K562 (cell line): ENCODE data around the gene DENND2C. TPM values are rescaled to one million over a fixed set of nuclear protein-coding genes. Genes with fewer than 3 reads are reported as not detected.

Experiments used
- ATAC-seq: fragments of 200-7000 bp; cut with Tn5 transposase; 3 replicates; pipeline ENCODE4 v1.9.1; 2020; ENCODE audit warnings: moderate library complexity
- BruUV-seq: library from RNA; stranded (reverse); fragments of 400-500 nt; replicated peaks from 2 replicates; lab custom pipeline; 2021; lab: Mats Ljungman, UMichigan
- CTCF ChIA-PET: fragments of 300-600 bp; formaldehyde crosslinking; extraction: SDS; loops from one replicate; lab custom pipeline; 2021; ENCODE audit warnings: low intra/inter-chr PET ratio; lab: Yijun Ruan, JAX
- POLR2A ChIA-PET: fragments of 300-600, 350-650 bp; sonication (Branson Sonifier 250); formaldehyde crosslinking; extraction: SDS; loops from one replicate; lab custom pipeline; 2021; ENCODE audit warnings: antibody characterized with exemption, inconsistent platforms; lab: Yijun Ruan, JAX
- DNase-seq, 4 experiments: peaks; one replicate each; pipeline versions ENCODE4 v3.0.0 to v3.0.0-alpha.2; 2011 to 2018; ENCODE audit warnings: low spot score in 3 of 4, mixed read lengths in 3 of 4; ENCODE audit errors: extremely low read depth in 1 of 4
- FAIRE-seq: peaks from 2 replicates; lab custom pipeline; 2011; peaks lifted over from hg19 to GRCh38; lab: Jason Lieb, UNC
- H2AFZ ChIP-seq: 2 replicates; pipeline ENCODE4 v1.6.0; 2011; ENCODE audit warnings: low read depth, low read length, control low read depth, inconsistent platforms
- H3K27ac ChIP-seq: fragments of 200-600 bp; 3 replicates; pipeline ENCODE4 v1.8.0; 2011; ENCODE audit warnings: low read depth, mild to moderate bottlenecking, control low read depth, inconsistent platforms, low read length, moderate library complexity, mixed read lengths; ENCODE audit errors: extremely low read depth
- H3K27me3 ChIP-seq, 2 experiments: fragments of 300-600 bp in 1 of 2; 2 replicates in 1 of 2; 3 replicates in 1 of 2; pipeline versions ENCODE4 v1.6.0 to v1.8.0; 2011; ENCODE audit warnings: inconsistent platforms in 2 of 2, low read length in 2 of 2, mild to moderate bottlenecking in 1 of 2, mixed read lengths in 1 of 2, moderate library complexity in 1 of 2; ENCODE audit not compliant: control insufficient read depth in 2 of 2, insufficient read depth in 2 of 2
- H3K36me3 ChIP-seq: fragments of 300-600 bp; 3 replicates; pipeline ENCODE4 v1.8.0; 2011; ENCODE audit warnings: mild to moderate bottlenecking, low read length, inconsistent platforms; ENCODE audit not compliant: control insufficient read depth, insufficient read depth
- H3K4me1 ChIP-seq, 2 experiments: fragments of 200-600 bp in 1 of 2; replicated peaks in 1 of 2; 2 replicates in 1 of 2; 3 replicates in 1 of 2; pipeline versions ENCODE4 v1.5.1 to v1.8.0; 2011; ENCODE audit warnings: inconsistent platforms in 2 of 2, low read length in 2 of 2, mild to moderate bottlenecking in 1 of 2, mixed read lengths in 1 of 2, moderate library complexity in 1 of 2; ENCODE audit not compliant: control insufficient read depth in 2 of 2, insufficient read depth in 2 of 2
- H3K4me2 ChIP-seq: 2 replicates; pipeline ENCODE4 v1.6.1; 2011; ENCODE audit warnings: low read length, control low read depth, inconsistent platforms, mixed read lengths; ENCODE audit not compliant: insufficient read depth
- H3K4me3 ChIP-seq: fragments of 200-600 bp; sonication (generic), shearing (Covaris generic); 2 replicates; pipeline ENCODE4 v1.5.1; 2016; ENCODE audit warnings: control low read depth, inconsistent platforms
- H3K79me2 ChIP-seq: fragments of 200-600 bp; 3 replicates; pipeline ENCODE4 v1.8.0; 2011; ENCODE audit warnings: low read length, inconsistent platforms; ENCODE audit not compliant: control insufficient read depth, insufficient read depth
- H3K9ac ChIP-seq, 2 experiments: 2 replicates each; pipeline versions ENCODE4 v1.6.0 to v1.6.1; 2011; ENCODE audit warnings: low read depth in 2 of 2, low read length in 2 of 2, control low read depth in 1 of 2, inconsistent platforms in 1 of 2, mild to moderate bottlenecking in 1 of 2, mixed read lengths in 1 of 2; ENCODE audit not compliant: insufficient read depth in 1 of 2
- H3K9me1 ChIP-seq: one replicate; pipeline ENCODE4 v1.6.0; 2011; ENCODE audit warnings: inconsistent platforms, mild to moderate bottlenecking, low read length, moderate library complexity; ENCODE audit not compliant: control insufficient read depth, insufficient read depth
- H3K9me3 ChIP-seq: replicated peaks from 2 replicates; pipeline ENCODE4 v1.5.1; 2011; ENCODE audit warnings: low read depth, low read length, inconsistent platforms; ENCODE audit not compliant: control insufficient read depth, insufficient read depth
- H4K20me1 ChIP-seq: replicated peaks from 2 replicates; pipeline ENCODE4 v1.6.1; 2011; ENCODE audit warnings: low read length, inconsistent platforms, mixed read lengths; ENCODE audit not compliant: control insufficient read depth, insufficient read depth
- AFF1 ChIP-seq, 2 experiments: fragments of 450-650 bp; IDR thresholded peaks; 2 replicates each; pipeline ENCODE4 v1.6.1; 2018; ENCODE audit warnings: mild to moderate bottlenecking in 2 of 2, low read depth in 1 of 2; ENCODE audit not compliant: partially characterized antibody in 2 of 2
- CBFB ChIP-seq: sonication (generic); formaldehyde crosslinking; IDR thresholded peaks from 2 replicates; pipeline ENCODE4 v1.4.0; 2020; ENCODE audit warnings: mild to moderate bottlenecking, missing genetic modification reagents
- PKNOX1 ChIP-seq: fragments of 450-650 bp; IDR thresholded peaks from 2 replicates; pipeline ENCODE4 v1.6.1; 2016
- WGBS: fragments of 100-300 bp; shearing (Covaris generic); methylation state at CpG from one replicate; pipeline ENCODE4 v1.1.6; 2016; ENCODE audit warnings: low coverage, mixed read lengths; ENCODE audit not compliant: insufficient coverage; ENCODE audit errors: missing lambda C conversion rate; 5-methylcytosine and 5-hydroxymethylcytosine counted together
- in situ Hi-C: fragments of 300-500 bp; cut with MboI; formaldehyde crosslinking; loops from 4 replicates; pipeline ENCODE4 v1.15.0; 2018; ENCODE audit warnings: inconsistent platforms, mixed read lengths
- intact Hi-C: fragments of 100-400 bp; cut with micrococcal nuclease; formaldehyde crosslinking; loops from 2 replicates; pipeline ENCODE4 v1.14.2; 2022
- polyA plus RNA-seq, 8 experiments: library from polyadenylated mRNA; depleted of rRNA in 4 of 8; stranded (reverse) in 5 of 8; unstranded in 3 of 8; fragments of >200 nt; fragmentation: Nextera tagmentation in 2 of 8; fragmentation: Illumina TruSeq in 1 of 8; extraction: Ambion mirVana in 2 of 8; extraction: Trizol in 1 of 8; gene quantifications; 2 replicates each; pipeline versions ENCODE4 v1.2.1 to v1.2.3, GENCODE V29; 2011 to 2014; ENCODE audit warnings: inconsistent platforms in 1 of 8, missing spikeins in 1 of 8
- total RNA-seq, 7 experiments: library from RNA; depleted of rRNA in 6 of 7; stranded (reverse); fragments of >200 nt in 6 of 7; fragmentation: Illumina TruSeq in 2 of 7; extraction: Trizol in 2 of 7; gene quantifications; 2 replicates each; pipeline versions ENCODE4 v1.2.1 to v1.2.3, GENCODE V29; 2011 to 2021; ENCODE audit warnings: low replicate concordance in 1 of 7

The DENND2C gene
- total and polyA plus RNA-seq, 9 of the 15 experiments (the other 6 are each of a cell fraction or from before 2014, with no cell fraction given): 0.03 to 0.25 (median 0.14) TPM

- no peak for TF ChIP-seq CBFB
Measured at GRCh38 chr1:114618606-114619005, 51.2 kb downstream of the DENND2C start (continued).

GRCh38 chr1:114610546-114611245 lies 59.2 kb downstream of the DENND2C start:
- in situ Hi-C loops: no loop called here
- no peaks in the 10 kb centered on the region for H4K20me1 ChIP-seq
- no peak overlapping the region for H3K27ac ChIP-seq
- no peak for TF ChIP-seq AFF1 (IDR thresholded peaks at IDR 0.05; ENCODE audit: low read depth in 1 of 2, partially characterized antibody in 2 of 2)
- peak; percentile 27; the same call in 1 of the 2 replicates for TF ChIP-seq PKNOX1
- no peaks in the 10 kb centered on the region for H3K9me1 ChIP-seq
- no peaks in the 10 kb centered on the region for H3K79me2 ChIP-seq
- no peak overlapping the region for H3K4me2 ChIP-seq
- no peak overlapping the region for H3K4me3 ChIP-seq
- no peaks in the 10 kb centered on the region for H3K36me3 ChIP-seq
- H3K9ac ChIP-seq: no peak overlapping the region
- H3K9me3 ChIP-seq: no peaks in the 10 kb centered on the region
- H2AFZ ChIP-seq: no peak overlapping the region
- peaks cover 13 to 19% of the 10 kb centered on the region in 2 experiments; a peak in 4 of 5 replicates for H3K27me3 ChIP-seq
- WGBS: 1% methylated on average over 8 of the region's 9 CpGs
- ChIA-PET CTCF (no interaction called here), POLR2A (no interaction called here)
- FAIRE-seq: no peak
- no peaks in the 10 kb centered on the region for H3K4me1 ChIP-seq
- DNase-seq: no peak
- no peak for ATAC-seq
- BruUV-seq: no TSS peak
- intact Hi-C loops: no loop called here
